GM19452 (cell line): ENCODE measurements around the gene CHTF18.
"Not testable (repeated sequence)": the region's sequence is repeated elsewhere in the genome, so short reads cannot be mapped to it uniquely, and the experiment has no call there.

ENCODE experiments used
- ATAC-seq: cut with Tn5 transposase; IDR thresholded peaks from one replicate; pipeline ENCODE4 v1.9.1; 2021; ENCODE audit not compliant: unreplicated experiment

CHTF18 gene

GRCh38 chr16:774086-775001 lies 14.1 kb upstream of the CHTF18 start:
- no peak for ATAC-seq

GRCh38 chr16:775236-775796 lies 13.1 kb upstream of the CHTF18 start:
- ATAC-seq = no peak

- not testable (repeated sequence) for ATAC-seq
Measured at GRCh38 chr16:776298-776697, 12.1 kb upstream of the CHTF18 start.

- no peak for ATAC-seq
Measured at GRCh38 chr16:776824-777223, 11.6 kb upstream of the CHTF18 start.

- no peak for ATAC-seq
Measured at GRCh38 chr16:777826-778225, 10.6 kb upstream of the CHTF18 start.

GRCh38 chr16:778447-778846 lies 10.0 kb upstream of the CHTF18 start:
- no peak for ATAC-seq

GRCh38 chr16:778909-779527 lies 9.4 kb upstream of the CHTF18 start:
- no peak for ATAC-seq

GRCh38 chr16:779561-779960 lies 8.9 kb upstream of the CHTF18 start:
- ATAC-seq = no peak

GRCh38 chr16:780296-780695 lies 8.1 kb upstream of the CHTF18 start:
- ATAC-seq = no peak

- no peak for ATAC-seq
Measured at GRCh38 chr16:781346-782010, 6.9 kb upstream of the CHTF18 start.

GRCh38 chr16:782258-782657 lies 6.2 kb upstream of the CHTF18 start:
- no peak for ATAC-seq

- ATAC-seq = no peak
Measured at GRCh38 chr16:782766-783403, 5.5 kb upstream of the CHTF18 start.

- ATAC-seq = no peak
Measured at GRCh38 chr16:783404-784161, 4.8 kb upstream of the CHTF18 start.

- no peak for ATAC-seq
Measured at GRCh38 chr16:784431-784830, 4.0 kb upstream of the CHTF18 start.

GRCh38 chr16:785563-786535 lies 2.6 kb upstream of the CHTF18 start:
- ATAC-seq = no peak

- no peak for ATAC-seq
Measured at GRCh38 chr16:787321-787966, 976 bp upstream of the CHTF18 start.

- peak; percentile 31 for ATAC-seq
Measured at GRCh38 chr16:787978-788398, 432 bp upstream of the CHTF18 start, which contains the start of gene RPUSD1. RPUSD1 (minus strand) TSS chr16:788381; CDS start chr16:787737, 644 bp downstream.

- no peak for ATAC-seq
Measured at GRCh38 chr16:789191-789850, 901 bp downstream of the CHTF18 start.
